Liver (tissue), 9 donors: ENCODE results near the gene TECTA. TPM values are rescaled to one million over a fixed set of nuclear protein-coding genes. Genes with fewer than 3 reads are reported as not detected.

ENCODE experiments used
- DNase-seq: peaks from one replicate; pipeline ENCODE4 v3.0.0-alpha.2; 2017; ENCODE audit warnings: low spot score
- H3K27ac ChIP-seq, 2 donors: one replicate each; pipeline ENCODE4 v1.7.0; 2013; ENCODE audit warnings: inconsistent platforms in 2 of 2, low read length in 2 of 2, control low read depth in 1 of 2, low read depth in 1 of 2, mild to moderate bottlenecking in 1 of 2
- H3K27me3 ChIP-seq, 4 donors: one replicate each; pipeline versions ENCODE4 v1.6.1 to v1.7.0; 2013; ENCODE audit warnings: low read length in 3 of 4, inconsistent platforms in 1 of 4, mild to moderate bottlenecking in 1 of 4, moderate library complexity in 1 of 4; ENCODE audit not compliant: control insufficient read depth in 4 of 4, insufficient read depth in 4 of 4
- H3K36me3 ChIP-seq, 4 donors: one replicate each; pipeline versions ENCODE4 v1.6.1 to v1.7.0; 2013; ENCODE audit warnings: low read length in 3 of 4, mild to moderate bottlenecking in 3 of 4, low read depth in 1 of 4, moderate library complexity in 1 of 4; ENCODE audit not compliant: control insufficient read depth in 4 of 4, insufficient read depth in 3 of 4
- H3K4me1 ChIP-seq, 4 donors: one replicate each; pipeline versions ENCODE4 v1.6.1 to v1.7.0; 2013; ENCODE audit warnings: low read length in 3 of 4, mild to moderate bottlenecking in 3 of 4, moderate library complexity in 1 of 4; ENCODE audit not compliant: control insufficient read depth in 4 of 4, insufficient read depth in 4 of 4
- H3K4me3 ChIP-seq, 3 donors: one replicate each; pipeline versions ENCODE4 v1.6.1 to v1.7.0; 2013; ENCODE audit warnings: low read length in 3 of 3, control low read depth in 1 of 3, low read depth in 1 of 3, mild to moderate bottlenecking in 1 of 3
- H3K9ac ChIP-seq, 2 donors: one replicate each; pipeline ENCODE4 v1.7.0; 2013; ENCODE audit warnings: low read length in 2 of 2, mild to moderate bottlenecking in 2 of 2, moderate library complexity in 2 of 2, control low read depth in 1 of 2, low read depth in 1 of 2
- H3K9me3 ChIP-seq, 4 donors: one replicate each; pipeline versions ENCODE4 v1.6.1 to v1.7.0; 2013; ENCODE audit warnings: low read length in 3 of 4; ENCODE audit not compliant: control insufficient read depth in 4 of 4
- CTCF ChIP-seq: fragments of 150-350 bp; IDR thresholded peaks from 2 replicates; pipeline ENCODE4 v1.5.1; 2017; ENCODE audit warnings: improper control_type of control experiment, low read depth, low read length; ENCODE audit not compliant: missing input control
- EGR1 ChIP-seq, 2 donors: IDR thresholded peaks; 2 replicates each; pipeline ENCODE4 v1.6.1; 2016 to 2018; ENCODE audit warnings: antibody characterized with exemption in 2 of 2, low read depth in 2 of 2
- FOXA1 ChIP-seq: IDR thresholded peaks from 2 replicates; pipeline ENCODE4 v1.6.1; 2016; ENCODE audit warnings: antibody characterized with exemption
- FOXA2 ChIP-seq: IDR thresholded peaks from 2 replicates; pipeline ENCODE4 v1.6.1; 2016; ENCODE audit warnings: antibody characterized with exemption
- GABPA ChIP-seq, 2 donors: IDR thresholded peaks in 1 of 2; conservative IDR thresholded peaks in 1 of 2; 2 replicates each; pipeline ENCODE4 v1.6.1; 2016; ENCODE audit warnings: antibody characterized with exemption in 2 of 2, mild to moderate bottlenecking in 1 of 2, moderate library complexity in 1 of 2
- HNF4A ChIP-seq, 2 donors: conservative IDR thresholded peaks; 2 replicates each; pipeline ENCODE4 v1.6.1; 2016; ENCODE audit warnings: antibody characterized with exemption in 2 of 2, mild to moderate bottlenecking in 2 of 2
- HNF4G ChIP-seq: IDR thresholded peaks from 2 replicates; pipeline ENCODE4 v1.6.1; 2016; ENCODE audit warnings: antibody characterized with exemption
- JUND ChIP-seq, 2 donors: IDR thresholded peaks; 2 replicates each; pipeline ENCODE4 v1.6.1; 2016; ENCODE audit warnings: antibody characterized with exemption in 2 of 2
- MAX ChIP-seq: IDR thresholded peaks from 2 replicates; pipeline ENCODE4 v1.6.1; 2016; ENCODE audit warnings: antibody characterized with exemption
- NR2F2 ChIP-seq: IDR thresholded peaks from 2 replicates; pipeline ENCODE4 v1.6.1; 2016; ENCODE audit warnings: antibody characterized with exemption
- RAD21 ChIP-seq, 2 donors: IDR thresholded peaks; 2 replicates each; pipeline ENCODE4 v1.6.1; 2016; ENCODE audit warnings: antibody characterized with exemption in 2 of 2, mild to moderate bottlenecking in 2 of 2
- REST ChIP-seq: IDR thresholded peaks from 2 replicates; pipeline ENCODE4 v1.6.1; 2016; ENCODE audit warnings: antibody characterized with exemption, mild to moderate bottlenecking
- RXRA ChIP-seq, 2 donors: IDR thresholded peaks; 2 replicates each; pipeline ENCODE4 v1.6.1; 2017 to 2018; ENCODE audit warnings: antibody characterized with exemption in 2 of 2, mild to moderate bottlenecking in 1 of 2
- TAF1 ChIP-seq: conservative IDR thresholded peaks from 2 replicates; pipeline ENCODE4 v1.6.1; 2016; ENCODE audit warnings: antibody characterized with exemption, mild to moderate bottlenecking
- YY1 ChIP-seq: IDR thresholded peaks from 2 replicates; pipeline ENCODE4 v1.6.1; 2016; ENCODE audit warnings: antibody characterized with exemption, mild to moderate bottlenecking
- WGBS: extraction: QIAGEN DNeasy Blood & Tissue Kit; methylation state at CpG from one replicate; pipeline ENCODE4 v1.1.7; 2013; 5-methylcytosine and 5-hydroxymethylcytosine counted together
- polyA plus RNA-seq, 2 donors: library from polyadenylated mRNA; stranded (reverse) in 1 of 2; unstranded in 1 of 2; fragments of 200-250 nt in 1 of 2; fragments of >200 nt in 1 of 2; fragmentation: Nextera tagmentation in 1 of 2; extraction: Ambion mirVana in 1 of 2; gene quantifications; one replicate each; pipeline versions ENCODE4 v1.2.1 to v1.2.3, GENCODE V29; 2013 to 2015
- total RNA-seq, 2 donors: library from RNA; depleted of rRNA; stranded (reverse); fragments of >200 nt; gene quantifications; one replicate each; pipeline ENCODE4 v1.2.3, GENCODE V29; 2014
- TF ChIP-seq, protein P1 (sequence below): IDR thresholded peaks from 2 replicates; pipeline ENCODE4 v1.6.1; 2016; ENCODE audit warnings: antibody characterized with exemption
- TF ChIP-seq, protein P2 (sequence below): IDR thresholded peaks from 2 replicates; pipeline ENCODE4 v1.6.1; 2016; ENCODE audit warnings: antibody characterized with exemption
- donor health status: healthy.
- donor health status: healthy.
- donor health status: healthy.
- donor health status: healthy.
- donor health status: healthy.

Gene TECTA
- total and polyA plus RNA-seq, 4 donors, result 0.46 to 2.4 (median 0.73) TPM

DNA sequence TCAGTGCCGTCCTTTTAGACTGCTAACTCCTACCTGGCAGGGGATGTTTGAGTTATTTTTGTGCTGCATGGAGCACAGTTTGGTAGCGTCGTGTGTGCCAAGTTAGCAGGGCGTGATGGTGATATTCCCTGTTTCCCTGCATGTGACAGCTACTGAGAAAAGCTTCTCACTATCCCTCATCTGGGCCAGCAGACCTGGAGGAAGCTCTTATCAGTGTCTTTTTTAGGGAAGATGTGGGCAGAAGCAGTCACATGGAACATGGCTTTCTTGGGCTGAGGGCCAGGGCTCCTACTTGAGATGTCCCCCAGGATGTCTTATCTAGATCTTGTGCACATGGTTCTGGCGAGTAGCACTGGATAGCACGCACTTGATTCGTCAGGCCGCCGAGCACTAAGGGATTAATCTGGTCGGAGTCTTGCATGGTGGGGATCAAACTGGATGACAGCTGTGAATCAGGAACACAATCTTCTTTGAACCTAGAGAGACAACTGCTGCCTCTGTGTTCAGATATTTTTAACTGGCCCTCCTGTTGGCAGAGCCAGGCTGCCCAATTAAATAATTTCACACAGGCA, 33.8 kb downstream of the TECTA start:
- Histone ChIP-seq H3K27ac (no peak overlapping the region), H3K36me3 (no peaks in the 10 kb centered on the region), H3K9ac (no peak overlapping the region), H3K9me3 (no peaks in the 10 kb centered on the region), H3K4me3 (no peak overlapping the region), H3K27me3 (no peaks in the 10 kb centered on the region), H3K4me1 (no peaks in the 10 kb centered on the region)
- no peak for DNase-seq
- 79% methylated on average over 10 of the region's 10 CpGs for WGBS
- TF ChIP-seq JUND (IDR thresholded peaks at IDR 0.05) (no peak), GABPA (IDR thresholded peaks at IDR 0.05 in 1 of 2, conservative IDR thresholded peaks at IDR 0.05 in 1 of 2) (no peak), YY1 (no peak), HNF4G (no peak), TAF1 (no peak), FOXA2 (no peak)
- TF ChIP-seq, protein P1, sequence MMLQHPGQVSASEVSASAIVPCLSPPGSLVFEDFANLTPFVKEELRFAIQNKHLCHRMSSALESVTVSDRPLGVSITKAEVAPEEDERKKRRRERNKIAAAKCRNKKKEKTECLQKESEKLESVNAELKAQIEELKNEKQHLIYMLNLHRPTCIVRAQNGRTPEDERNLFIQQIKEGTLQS, result no peak

- H3K27ac ChIP-seq, result no peak overlapping the region
- H3K36me3 ChIP-seq, result no peaks in the 10 kb centered on the region
- H3K9ac ChIP-seq, result no peak overlapping the region
- no peak overlapping the region for H3K4me3 ChIP-seq
- no peak for TF ChIP-seq GABPA (IDR thresholded peaks at IDR 0.05 in 1 of 2, conservative IDR thresholded peaks at IDR 0.05 in 1 of 2)
- no peak for TF ChIP-seq RXRA (IDR thresholded peaks at IDR 0.05)
- no peak for TF ChIP-seq HNF4G
- TF ChIP-seq NR2F2, result no peak
- TF ChIP-seq FOXA1, result no peak
- no peak for TF ChIP-seq HNF4A (conservative IDR thresholded peaks at IDR 0.05)
- TF ChIP-seq RAD21 (IDR thresholded peaks at IDR 0.05), result no peak
- TF ChIP-seq MAX, result no peak
- TF ChIP-seq, protein P2, sequence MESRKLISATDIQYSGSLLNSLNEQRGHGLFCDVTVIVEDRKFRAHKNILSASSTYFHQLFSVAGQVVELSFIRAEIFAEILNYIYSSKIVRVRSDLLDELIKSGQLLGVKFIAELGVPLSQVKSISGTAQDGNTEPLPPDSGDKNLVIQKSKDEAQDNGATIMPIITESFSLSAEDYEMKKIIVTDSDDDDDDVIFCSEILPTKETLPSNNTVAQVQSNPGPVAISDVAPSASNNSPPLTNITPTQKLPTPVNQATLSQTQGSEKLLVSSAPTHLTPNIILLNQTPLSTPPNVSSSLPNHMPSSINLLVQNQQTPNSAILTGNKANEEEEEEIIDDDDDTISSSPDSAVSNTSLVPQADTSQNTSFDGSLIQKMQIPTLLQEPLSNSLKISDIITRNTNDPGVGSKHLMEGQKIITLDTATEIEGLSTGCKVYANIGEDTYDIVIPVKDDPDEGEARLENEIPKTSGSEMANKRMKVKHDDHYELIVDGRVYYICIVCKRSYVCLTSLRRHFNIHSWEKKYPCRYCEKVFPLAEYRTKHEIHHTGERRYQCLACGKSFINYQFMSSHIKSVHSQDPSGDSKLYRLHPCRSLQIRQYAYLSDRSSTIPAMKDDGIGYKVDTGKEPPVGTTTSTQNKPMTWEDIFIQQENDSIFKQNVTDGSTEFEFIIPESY, result no peak
- no peak for TF ChIP-seq EGR1 (IDR thresholded peaks at IDR 0.05; ENCODE audit: low read depth in 2 of 2)
- TF ChIP-seq CTCF, result no peak
- no peak for TF ChIP-seq FOXA2
- H3K4me1 ChIP-seq, result no peaks in the 10 kb centered on the region
- no peaks in the 10 kb centered on the region for H3K9me3 ChIP-seq
- WGBS, result 88% methylated on average over 11 of the region's 11 CpGs
- no peaks in the 10 kb centered on the region for H3K27me3 ChIP-seq
- no peak for DNase-seq
Observed at GRCh38 chr11:121137005-121137404, 36.0 kb downstream of the TECTA start.

DNA sequence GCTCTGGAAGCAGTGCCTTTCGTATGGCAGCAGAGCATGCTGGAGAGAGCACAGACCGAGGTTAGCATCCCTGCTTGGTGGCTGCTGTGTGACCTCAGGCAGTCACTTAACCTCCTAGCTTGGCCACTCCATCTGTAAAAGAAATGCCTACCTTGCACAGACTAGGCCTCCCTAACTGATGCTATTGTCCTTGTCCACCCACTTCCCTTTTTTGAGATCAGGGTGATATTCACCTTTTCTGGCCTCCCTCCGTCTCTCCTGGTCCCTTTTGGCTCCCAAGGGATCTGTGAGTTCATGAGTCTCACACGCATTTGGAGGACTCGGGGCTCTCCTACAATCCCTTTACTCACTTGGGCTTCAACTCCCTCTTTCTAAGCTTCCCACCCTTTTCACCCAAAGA, 37.2 kb downstream of the TECTA start:
- Histone ChIP-seq H3K9me3 (no peaks in the 10 kb centered on the region), H3K27me3 (no peaks in the 10 kb centered on the region), H3K36me3 (no peaks in the 10 kb centered on the region), H3K4me1 (no peaks in the 10 kb centered on the region), H3K9ac (no peak overlapping the region), H3K4me3 (no peak overlapping the region), H3K27ac (no peak overlapping the region)
- WGBS, result 93% methylated on average over 5 of the region's 5 CpGs
- DNase-seq, result no peak
- TF ChIP-seq GABPA (IDR thresholded peaks at IDR 0.05 in 1 of 2, conservative IDR thresholded peaks at IDR 0.05 in 1 of 2) (no peak), YY1 (no peak), MAX (no peak), HNF4G (no peak), REST (no peak), FOXA2 (no peak), EGR1 (IDR thresholded peaks at IDR 0.05; ENCODE audit: low read depth in 2 of 2) (no peak)
- TF ChIP-seq, protein P1, result no peak
- TF ChIP-seq, protein P2, result no peak
